Measurements from ENCODE around the gene PREB. TPM values are rescaled to one million over a fixed set of nuclear protein-coding genes. Genes with fewer than 3 reads are reported as not detected.

PREB gene
- total and polyA plus RNA-seq, 2 of the 13 experiments (the other 11 are each of a cell fraction or from before 2014, with no cell fraction given) = 112 to 192 TPM

DNA sequence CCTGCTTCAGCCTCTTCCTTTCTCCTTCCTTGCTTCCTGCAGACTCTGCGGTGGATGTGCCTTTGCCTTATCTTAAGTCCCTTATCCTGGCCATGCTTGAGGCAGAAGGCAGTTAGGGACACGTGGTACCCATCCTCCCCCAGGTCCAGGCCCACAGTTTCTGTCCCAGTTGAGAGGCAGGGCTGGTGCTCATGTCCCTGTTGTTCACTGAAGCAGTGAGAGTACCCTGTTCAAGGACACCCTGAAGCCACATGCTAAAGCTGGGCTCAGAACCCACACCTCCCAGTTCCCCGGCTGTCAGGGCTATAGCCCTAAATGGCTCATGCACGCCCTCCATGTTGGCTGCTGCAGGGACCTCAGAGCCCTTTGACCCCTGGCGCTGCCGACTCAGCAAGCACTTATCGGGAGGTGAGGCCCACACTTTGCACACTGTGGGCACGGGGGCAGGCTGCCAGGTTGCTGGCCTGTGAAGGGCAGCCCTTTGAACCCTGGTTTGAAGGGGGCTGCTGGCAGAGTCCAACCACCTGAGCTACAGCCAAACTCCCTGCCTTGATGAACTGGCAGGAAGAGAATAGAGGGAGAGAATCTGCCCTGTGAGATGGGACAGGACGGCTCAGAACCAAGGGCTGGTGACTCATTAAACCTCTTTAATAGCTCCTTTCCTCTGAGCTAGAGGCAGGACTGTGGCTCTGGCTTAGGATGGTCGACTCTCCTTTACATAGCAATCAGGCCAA, 41.6 kb downstream of the PREB start (continued):
- TF ChIP-seq ZNF614 (CRISPR knock-in tag; IDR thresholded peaks at IDR 0.05; ENCODE audit: borderline replicate concordance) = peak; percentile 46; the same call in 1 of the 2 replicates
- peak; percentile 98 for TF ChIP-seq HOXA3 (CRISPR knock-in tag; IDR thresholded peaks at IDR 0.05)
- no peak for TF ChIP-seq ETV6 (CRISPR knock-in tag; conservative IDR thresholded peaks at IDR 0.05)
- TF ChIP-seq RNF2 (conservative IDR thresholded peaks at IDR 0.05; ENCODE audit: low read depth) = 0 out of 2 replicates have a peak, but pooled peaks have one; percentile 34
- peak; percentile 52; the same call in 1 of the 2 replicates for TF ChIP-seq KDM4B (CRISPR knock-in tag; IDR thresholded peaks at IDR 0.05)
- no peak; the same call in 1 of the 2 replicates for TF ChIP-seq FOXC1 (CRISPR knock-in tag; IDR thresholded peaks at IDR 0.05; ENCODE audit: borderline replicate concordance)
- TF ChIP-seq POLR2A (IDR thresholded peaks at IDR 0.05; ENCODE audit: insufficient read depth in 1 of 2, low read depth in 2 of 2, low read length in 2 of 2) = peak in 1 of 2 experiments; percentile 13; a peak in 1 of 4 replicates
- no peak for TF ChIP-seq TCF12 (IDR thresholded peaks at IDR 0.05)
- TF ChIP-seq TCF12 (CRISPR knock-in tag; IDR thresholded peaks at IDR 0.05) = peak; percentile 31; the same call in 1 of the 2 replicates
- no peak for TF ChIP-seq ZC3H4 (CRISPR knock-in tag; IDR thresholded peaks at IDR 0.05; ENCODE audit: borderline replicate concordance)
- peak; percentile 82; the same call in 1 of the 2 replicates for TF ChIP-seq ERF (CRISPR knock-in tag; IDR thresholded peaks at IDR 0.05)
- peak; percentile 30; the same call in 1 of the 2 replicates for TF ChIP-seq ZBTB49 (CRISPR knock-in tag; IDR thresholded peaks at IDR 0.05; ENCODE audit: borderline replicate concordance)
- peak; percentile 80 for TF ChIP-seq ZNF609 (CRISPR knock-in tag; IDR thresholded peaks at IDR 0.05; ENCODE audit: borderline replicate concordance)
- TF ChIP-seq, protein P1, sequence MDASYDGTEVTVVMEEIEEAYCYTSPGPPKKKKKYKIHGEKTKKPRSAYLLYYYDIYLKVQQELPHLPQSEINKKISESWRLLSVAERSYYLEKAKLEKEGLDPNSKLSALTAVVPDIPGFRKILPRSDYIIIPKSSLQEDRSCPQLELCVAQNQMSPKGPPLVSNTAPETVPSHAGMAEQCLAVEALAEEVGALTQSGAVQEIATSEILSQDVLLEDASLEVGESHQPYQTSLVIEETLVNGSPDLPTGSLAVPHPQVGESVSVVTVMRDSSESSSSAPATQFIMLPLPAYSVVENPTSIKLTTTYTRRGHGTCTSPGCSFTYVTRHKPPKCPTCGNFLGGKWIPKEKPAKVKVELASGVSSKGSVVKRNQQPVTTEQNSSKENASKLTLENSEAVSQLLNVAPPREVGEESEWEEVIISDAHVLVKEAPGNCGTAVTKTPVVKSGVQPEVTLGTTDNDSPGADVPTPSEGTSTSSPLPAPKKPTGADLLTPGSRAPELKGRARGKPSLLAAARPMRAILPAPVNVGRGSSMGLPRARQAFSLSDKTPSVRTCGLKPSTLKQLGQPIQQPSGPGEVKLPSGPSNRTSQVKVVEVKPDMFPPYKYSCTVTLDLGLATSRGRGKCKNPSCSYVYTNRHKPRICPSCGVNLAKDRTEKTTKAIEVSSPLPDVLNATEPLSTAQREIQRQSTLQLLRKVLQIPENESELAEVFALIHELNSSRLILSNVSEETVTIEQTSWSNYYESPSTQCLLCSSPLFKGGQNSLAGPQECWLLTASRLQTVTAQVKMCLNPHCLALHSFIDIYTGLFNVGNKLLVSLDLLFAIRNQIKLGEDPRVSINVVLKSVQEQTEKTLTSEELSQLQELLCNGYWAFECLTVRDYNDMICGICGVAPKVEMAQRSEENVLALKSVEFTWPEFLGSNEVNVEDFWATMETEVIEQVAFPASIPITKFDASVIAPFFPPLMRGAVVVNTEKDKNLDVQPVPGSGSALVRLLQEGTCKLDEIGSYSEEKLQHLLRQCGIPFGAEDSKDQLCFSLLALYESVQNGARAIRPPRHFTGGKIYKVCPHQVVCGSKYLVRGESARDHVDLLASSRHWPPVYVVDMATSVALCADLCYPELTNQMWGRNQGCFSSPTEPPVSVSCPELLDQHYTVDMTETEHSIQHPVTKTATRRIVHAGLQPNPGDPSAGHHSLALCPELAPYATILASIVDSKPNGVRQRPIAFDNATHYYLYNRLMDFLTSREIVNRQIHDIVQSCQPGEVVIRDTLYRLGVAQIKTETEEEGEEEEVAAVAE (CRISPR knock-in tag; IDR thresholded peaks at IDR 0.05; ENCODE audit: borderline replicate concordance) = no peak

All from HepG2 (cell line).